Activated B cell treated with CpG ODN at 0.5 μM for 24 hours (primary cell): ENCODE measurements around the gene NPBWR2. TPM values are rescaled to one million over a fixed set of nuclear protein-coding genes. Genes with fewer than 3 reads are reported as not detected.
A peak's percentile ranks its signal among the peaks of the same experiment; 100 is the strongest.

Experiments used
- ATAC-seq: fragments of 200-7000 bp; cut with Tn5 transposase; one replicate; pipeline ENCODE4 v1.10.0; 2021; ENCODE audit warnings: low read depth, mild to moderate bottlenecking, moderate library complexity
- CTCF ChIA-PET: fragments of 350-600 bp; sonication (Branson Sonifier 250); formaldehyde crosslinking; loops from one replicate; lab custom pipeline; 2021; ENCODE audit warnings: antibody characterized with exemption; lab: Charles Lee
- POLR2A ChIA-PET: fragments of 350-600 bp; sonication (Branson Sonifier 250); formaldehyde crosslinking; loops from one replicate; lab custom pipeline; 2021; ENCODE audit warnings: antibody characterized with exemption; lab: Charles Lee
- DNase-seq: peaks from one replicate; pipeline ENCODE4 v3.0.0; 2022
- H3K27ac Mint-ChIP-seq: one replicate; pipeline ENCODE4 v1.8.0; 2020; ENCODE audit warnings: mixed read lengths
- H3K27me3 Mint-ChIP-seq: one replicate; pipeline ENCODE4 v1.8.0; 2021; ENCODE audit warnings: mixed read lengths
- H3K36me3 Mint-ChIP-seq: one replicate; pipeline ENCODE4 v1.8.0; 2021; ENCODE audit warnings: low read depth, mixed read lengths
- H3K4me1 Mint-ChIP-seq: one replicate; pipeline ENCODE4 v1.8.0; 2021; ENCODE audit warnings: mixed read lengths
- H3K4me3 Mint-ChIP-seq: one replicate; pipeline ENCODE4 v1.8.0; 2020; ENCODE audit warnings: mild to moderate bottlenecking, mixed read lengths
- H3K9me3 Mint-ChIP-seq: one replicate; pipeline ENCODE4 v1.8.0; 2020; ENCODE audit warnings: mixed read lengths
- intact Hi-C: fragments of 100-400 bp; cut with micrococcal nuclease; formaldehyde crosslinking; loops from one replicate; pipeline ENCODE4 v1.15.1; 2024
- total RNA-seq: library from RNA; stranded (reverse); gene quantifications from 2 replicates; pipeline ENCODE4 v1.2.3, GENCODE V29; 2022
- TF ChIP-seq, protein P1 (sequence below): fragments of 200-600 bp; IDR thresholded peaks from one replicate; pipeline ENCODE4 v1.8.0; 2022; ENCODE audit warnings: antibody characterized with exemption, mild to moderate bottlenecking

Gene NPBWR2
- total RNA-seq, 1 donor from 2014 or later, result not detected

DNA sequence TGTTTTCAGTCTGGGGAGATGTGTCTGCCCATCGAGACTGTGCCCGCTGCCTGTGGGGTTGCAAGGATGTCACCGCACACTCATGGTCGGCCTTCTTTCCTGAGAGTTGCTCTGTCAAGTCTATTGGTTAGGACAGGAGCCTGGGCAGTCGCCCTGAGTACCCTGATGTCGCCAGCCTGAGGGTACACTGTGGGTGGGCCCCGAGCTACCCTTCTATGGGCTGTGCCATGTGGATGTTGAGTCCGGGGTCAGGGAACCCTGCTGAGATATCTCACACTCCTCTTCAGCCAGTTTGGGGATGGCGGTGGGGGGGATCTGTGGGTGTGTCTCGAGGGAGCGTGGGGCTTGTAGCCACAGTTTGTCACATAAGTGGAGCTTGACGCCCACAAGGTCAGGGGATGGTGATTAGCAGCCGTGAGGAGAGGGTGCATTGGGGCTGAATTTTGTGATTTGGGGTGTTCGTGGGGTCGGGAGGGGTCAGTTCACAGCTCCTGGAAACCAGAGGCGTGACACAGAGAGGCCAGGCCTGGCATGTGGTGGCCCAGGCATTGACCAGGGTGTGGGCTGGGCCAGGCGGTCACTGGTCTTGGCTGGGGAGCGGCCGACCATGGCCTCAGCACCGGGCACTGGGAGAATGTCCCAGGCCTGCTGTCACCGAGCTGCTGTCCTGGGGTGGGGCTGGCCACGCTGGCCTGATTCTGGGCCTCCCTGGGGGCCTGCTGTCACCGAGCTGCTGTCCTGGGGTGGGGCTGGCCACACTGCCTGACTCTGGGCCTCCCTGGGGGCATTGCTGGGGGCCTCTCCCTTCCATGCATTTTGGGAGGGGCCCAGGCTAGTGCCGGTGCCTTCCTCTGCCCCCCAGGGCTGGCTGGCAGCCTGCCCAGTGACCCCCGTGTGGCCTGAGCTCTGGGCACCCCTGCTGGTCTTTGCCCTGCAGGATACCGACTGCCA lies 1.6 kb upstream of the NPBWR2 start:
- Mint-ChIP-seq H3K27ac (no peak overlapping the region), H3K27me3 (no peaks in the 10 kb centered on the region), H3K4me1 (peaks cover 34% of the 10 kb centered on the region), H3K4me3 (no peak overlapping the region), H3K9me3 (no peaks in the 10 kb centered on the region), H3K36me3 (no peaks in the 10 kb centered on the region)
- TF ChIP-seq, protein P1, sequence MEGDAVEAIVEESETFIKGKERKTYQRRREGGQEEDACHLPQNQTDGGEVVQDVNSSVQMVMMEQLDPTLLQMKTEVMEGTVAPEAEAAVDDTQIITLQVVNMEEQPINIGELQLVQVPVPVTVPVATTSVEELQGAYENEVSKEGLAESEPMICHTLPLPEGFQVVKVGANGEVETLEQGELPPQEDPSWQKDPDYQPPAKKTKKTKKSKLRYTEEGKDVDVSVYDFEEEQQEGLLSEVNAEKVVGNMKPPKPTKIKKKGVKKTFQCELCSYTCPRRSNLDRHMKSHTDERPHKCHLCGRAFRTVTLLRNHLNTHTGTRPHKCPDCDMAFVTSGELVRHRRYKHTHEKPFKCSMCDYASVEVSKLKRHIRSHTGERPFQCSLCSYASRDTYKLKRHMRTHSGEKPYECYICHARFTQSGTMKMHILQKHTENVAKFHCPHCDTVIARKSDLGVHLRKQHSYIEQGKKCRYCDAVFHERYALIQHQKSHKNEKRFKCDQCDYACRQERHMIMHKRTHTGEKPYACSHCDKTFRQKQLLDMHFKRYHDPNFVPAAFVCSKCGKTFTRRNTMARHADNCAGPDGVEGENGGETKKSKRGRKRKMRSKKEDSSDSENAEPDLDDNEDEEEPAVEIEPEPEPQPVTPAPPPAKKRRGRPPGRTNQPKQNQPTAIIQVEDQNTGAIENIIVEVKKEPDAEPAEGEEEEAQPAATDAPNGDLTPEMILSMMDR, result no peak
- POLR2A ChIA-PET, result interaction anchor here (0.7 to 2.4 kb wide), 2 partner anchors 30 to 34 kb away, joined by 3 to 12 read pairs; partner anchors contain the start of genes OPRL1 and RGS19
- CTCF ChIA-PET, result interaction anchor here (1.7 kb wide), 1 partner anchor 25 kb away, joined by 5 read pairs; the partner anchor contains the start of gene LKAAEAR1
- no peak for DNase-seq
- ATAC-seq, result no peak
- intact Hi-C loops, result loop anchor here (10.0 kb wide), 1 partner anchor 244 kb away; the partner anchor contains the start of genes ABHD16B and TPD52L2

DNA sequence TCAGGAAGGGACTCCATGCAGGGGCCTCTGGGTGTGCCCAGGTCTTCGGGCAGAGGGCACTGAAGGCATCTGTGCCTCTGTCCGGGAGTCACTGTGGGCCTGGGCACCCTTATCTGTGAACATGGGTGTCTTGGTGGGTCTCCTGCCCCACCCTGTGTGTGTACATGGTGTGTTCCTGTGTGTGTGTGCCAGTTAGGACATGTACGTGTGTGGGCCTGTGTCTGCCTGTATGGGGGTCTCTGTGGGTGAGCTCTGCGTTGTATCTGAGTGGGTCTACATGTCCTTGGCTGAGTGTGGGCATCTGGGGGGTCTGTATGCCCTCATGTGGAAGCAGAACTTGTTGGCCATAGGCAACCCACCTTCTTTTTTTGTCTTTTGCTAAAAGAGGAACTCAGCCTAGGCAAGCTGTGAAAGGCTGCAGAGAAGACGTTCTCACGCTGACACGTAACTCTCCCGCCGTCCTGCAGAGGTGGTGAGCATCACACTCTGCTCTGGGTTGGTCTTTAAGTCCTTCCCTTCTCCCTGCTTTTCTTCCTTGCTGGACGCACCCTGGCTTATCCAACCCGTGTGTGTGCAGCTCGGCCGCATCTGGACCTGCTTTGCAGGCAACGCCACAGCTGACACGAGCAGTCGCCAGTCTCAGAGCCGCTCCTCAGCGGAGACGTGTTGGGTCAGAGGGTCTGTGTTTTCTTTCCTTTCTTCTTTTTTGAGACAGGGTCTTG lies 532 bp upstream of the NPBWR2 start:
- CTCF ChIA-PET, result interaction anchor here (0.9 to 1.7 kb wide), 2 partner anchors 24 to 69 kb away, joined by 4 to 5 read pairs; partner anchors contain the start of gene LKAAEAR1
- Mint-ChIP-seq H3K4me3 (peak overlapping the region; percentile 74), H3K27ac (peak overlapping the region; percentile 87), H3K4me1 (peaks cover 36% of the 10 kb centered on the region), H3K27me3 (peaks cover 2% of the 10 kb centered on the region), H3K9me3 (no peaks in the 10 kb centered on the region), H3K36me3 (no peaks in the 10 kb centered on the region)
- DNase-seq (peak; percentile 34), ATAC-seq (peak; percentile 86)
- POLR2A ChIA-PET, result interaction anchor here (0.6 to 2.4 kb wide), 3 partner anchors 24 to 49 kb away, joined by 7 to 12 read pairs (median 8); partner anchors contain the start of genes LKAAEAR1, OPRL1 and RGS19
- TF ChIP-seq, protein P1, result no peak
- intact Hi-C loops, result loop anchor here (10.0 kb wide), 1 partner anchor 243 kb away; the partner anchor contains the start of genes ABHD16B and TPD52L2

GRCh38 chr20:64106435-64106961 lies 867 bp downstream of the NPBWR2 start:
- Mint-ChIP-seq H3K27me3 (peaks cover 5% of the 10 kb centered on the region), H3K36me3 (no peaks in the 10 kb centered on the region), H3K27ac (no peak overlapping the region), H3K9me3 (no peaks in the 10 kb centered on the region), H3K4me3 (no peak overlapping the region), H3K4me1 (peaks cover 30% of the 10 kb centered on the region)
- CTCF ChIA-PET, result no interaction called here
- TF ChIP-seq, protein P1, result no peak
- DNase-seq (no peak), ATAC-seq (no peak)
- intact Hi-C loops, result loop anchor here (10.0 kb wide), 1 partner anchor 242 kb away; the partner anchor contains the start of genes ABHD16B and TPD52L2
- POLR2A ChIA-PET, result interaction anchor here (1.8 kb wide), 1 partner anchor 23 kb away, joined by 8 read pairs; the partner anchor contains the start of gene LKAAEAR1

GRCh38 chr20:64105846-64106434 lies 1.4 kb downstream of the NPBWR2 start:
- intact Hi-C loops, result loop anchor here (10.0 kb wide), 1 partner anchor 241 kb away; the partner anchor contains the start of genes ABHD16B and TPD52L2
- CTCF ChIA-PET, result no interaction called here
- H3K36me3 Mint-ChIP-seq, result no peaks in the 10 kb centered on the region
- DNase-seq (no peak), ATAC-seq (no peak)
- H3K9me3 Mint-ChIP-seq, result no peaks in the 10 kb centered on the region
- H3K4me1 Mint-ChIP-seq, result peaks cover 35% of the 10 kb centered on the region
- peaks cover 5% of the 10 kb centered on the region for H3K27me3 Mint-ChIP-seq
- TF ChIP-seq, protein P1, result no peak
- no peak overlapping the region for H3K4me3 Mint-ChIP-seq
- no peak overlapping the region for H3K27ac Mint-ChIP-seq
- POLR2A ChIA-PET, result no interaction called here
